ENCODE data around the gene ARF1. TPM values are rescaled to one million over a fixed set of nuclear protein-coding genes. Genes with fewer than 3 reads are reported as not detected.

ARF1 gene
- total RNA-seq, 1 donor from 2014 or later = 292 TPM

DNA sequence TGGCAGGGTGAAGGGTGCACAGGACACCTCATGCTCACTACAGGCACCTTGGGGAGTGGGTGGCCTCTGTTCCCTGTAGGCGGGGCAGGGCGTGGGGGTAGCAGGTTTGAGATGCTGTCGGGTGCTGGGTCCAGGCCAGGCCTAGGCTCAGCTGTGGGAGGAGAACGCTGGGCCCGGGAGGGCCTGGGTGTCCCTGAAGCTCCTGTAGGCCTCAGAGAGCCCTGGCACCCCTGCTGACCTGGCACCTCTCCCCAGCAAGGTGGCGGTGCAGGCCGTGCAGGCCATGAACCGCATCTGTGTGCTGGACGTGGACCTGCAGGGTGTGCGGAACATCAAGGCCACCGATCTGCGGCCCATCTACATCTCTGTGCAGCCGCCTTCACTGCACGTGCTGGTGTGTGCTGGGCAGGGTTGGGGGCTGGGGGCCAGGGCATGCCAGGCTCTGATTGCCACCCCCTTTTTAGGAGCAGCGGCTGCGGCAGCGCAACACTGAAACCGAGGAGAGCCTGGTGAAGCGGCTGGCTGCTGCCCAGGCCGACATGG is 64.7 kb downstream of the ARF1 start:
- no peak for DNase-seq (ENCODE audit: low read depth in 2 of 2)

DNA sequence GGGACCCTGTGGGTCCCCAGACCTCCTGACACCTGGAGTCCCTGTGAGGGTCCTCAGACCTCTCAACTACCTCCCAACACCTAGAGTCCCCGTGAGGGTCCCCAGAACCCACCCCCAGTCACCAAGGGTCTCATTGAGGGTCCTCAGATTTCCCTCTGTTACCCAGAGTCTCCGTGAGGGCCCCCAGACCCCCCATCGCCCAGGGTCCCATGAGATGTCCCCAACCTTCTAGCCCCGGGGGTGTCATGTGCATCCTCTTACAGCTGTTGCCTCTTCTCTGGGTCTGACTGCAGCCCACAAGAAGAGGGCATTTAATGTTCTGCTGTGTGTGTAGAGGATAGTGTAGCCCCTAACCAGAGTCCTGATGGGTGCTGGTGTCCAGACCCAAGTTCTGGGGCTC is 65.3 kb downstream of the ARF1 start:
- no peak for DNase-seq (ENCODE audit: low read depth in 2 of 2)

DNA sequence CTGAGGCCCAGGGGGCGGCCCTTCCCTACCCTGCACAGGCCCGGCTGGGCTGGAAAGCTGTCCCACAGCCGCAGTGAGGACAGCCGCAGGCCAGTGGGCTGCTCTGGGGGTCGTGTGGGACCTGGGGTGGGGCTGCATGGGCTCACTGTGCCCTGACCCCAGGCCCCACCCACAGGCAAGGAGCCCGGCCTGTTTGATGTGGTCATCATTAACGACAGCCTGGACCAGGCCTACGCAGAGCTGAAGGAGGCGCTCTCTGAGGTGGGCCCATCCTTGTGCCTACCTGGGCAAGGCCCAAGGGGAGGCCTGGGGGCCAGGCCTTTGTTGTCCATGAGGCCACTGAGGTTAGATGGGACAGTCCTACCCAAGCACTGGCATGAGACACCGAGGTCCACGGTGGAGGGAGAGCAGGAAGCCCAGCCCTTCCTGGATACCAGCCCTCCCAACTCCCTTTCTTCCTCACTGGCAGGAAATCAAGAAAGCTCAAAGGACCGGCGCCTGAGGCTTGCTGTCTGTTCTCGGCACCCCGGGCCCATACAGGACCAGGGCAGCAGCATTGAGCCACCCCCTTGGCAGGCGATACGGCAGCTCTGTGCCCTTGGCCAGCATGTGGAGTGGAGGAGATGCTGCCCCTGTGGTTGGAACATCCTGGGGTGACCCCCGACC is 65.8 kb downstream of the ARF1 start:
- DNase-seq (ENCODE audit: low read depth in 2 of 2) = peak in 1 of 2 donors; percentile 51

Other genes starting within 250 kb of the ARF1 start
- 0.87 and 0.99 TPM in 2 replicates for gene WNT9A, start 134.8 kb upstream of the ARF1 start, total RNA-seq
- not detected in 2 replicates for gene WNT3A, start 75.7 kb upstream of the ARF1 start, total RNA-seq
- 6.5 and 8.1 TPM in 2 replicates for gene C1orf35, start 20.6 kb downstream of the ARF1 start, total RNA-seq
- gene MRPL55, start 26.6 kb downstream of the ARF1 start, total RNA-seq = 35.7 and 47.4 TPM in 2 replicates
- 590 and 952 TPM in 2 replicates for gene GUK1, start 57.6 kb downstream of the ARF1 start, total RNA-seq
- 6.5 and 18.3 TPM in 2 replicates for gene GJC2, start 67.2 kb downstream of the ARF1 start, total RNA-seq
- gene IBA57, start 83.1 kb downstream of the ARF1 start, total RNA-seq = 4.6 and 8.9 TPM in 2 replicates
- gene OBSCN, start 125.3 kb downstream of the ARF1 start, total RNA-seq = 2.2 and 9.5 TPM in 2 replicates